ENCODE measurements around the gene CCR9. TPM values are rescaled to one million over a fixed set of nuclear protein-coding genes. Genes with fewer than 3 reads are reported as not detected.

Gene CCR9
- total RNA-seq, 1 experiment from 2014 or later, result not detected

- H3K27ac ChIP-seq (ENCODE audit: low read depth, low read length, poor library complexity, severe bottlenecking), result no peak overlapping the region
- H3K9me3 ChIP-seq (ENCODE audit: low read depth, low read length, poor library complexity, severe bottlenecking), result no peaks in the 10 kb centered on the region
- DNase-seq (ENCODE audit: low spot score), result no peak
- H3K4me3 ChIP-seq (ENCODE audit: low read depth, low read length, poor library complexity, severe bottlenecking), result no peak overlapping the region
- H3K27me3 ChIP-seq (replicated peaks; ENCODE audit: insufficient read depth, low read depth, low read length, poor library complexity), result no peaks in the 10 kb centered on the region
- no TSS peak for BruUV-seq (replicated peaks)
- POLR2A ChIA-PET (ENCODE audit: low non-redundant PET), result no interaction called here
- CTCF ChIA-PET, result no interaction called here
- no peaks in the 10 kb centered on the region for H3K36me3 ChIP-seq (ENCODE audit: insufficient read depth, low read length, poor library complexity, severe bottlenecking)
- H3K4me1 ChIP-seq (ENCODE audit: insufficient read depth, low read length, poor library complexity, severe bottlenecking), result no peaks in the 10 kb centered on the region
- intact Hi-C loops (cut with micrococcal nuclease; ENCODE audit: unreplicated experiment), result no loop called here
- TF ChIP-seq, protein P1, sequence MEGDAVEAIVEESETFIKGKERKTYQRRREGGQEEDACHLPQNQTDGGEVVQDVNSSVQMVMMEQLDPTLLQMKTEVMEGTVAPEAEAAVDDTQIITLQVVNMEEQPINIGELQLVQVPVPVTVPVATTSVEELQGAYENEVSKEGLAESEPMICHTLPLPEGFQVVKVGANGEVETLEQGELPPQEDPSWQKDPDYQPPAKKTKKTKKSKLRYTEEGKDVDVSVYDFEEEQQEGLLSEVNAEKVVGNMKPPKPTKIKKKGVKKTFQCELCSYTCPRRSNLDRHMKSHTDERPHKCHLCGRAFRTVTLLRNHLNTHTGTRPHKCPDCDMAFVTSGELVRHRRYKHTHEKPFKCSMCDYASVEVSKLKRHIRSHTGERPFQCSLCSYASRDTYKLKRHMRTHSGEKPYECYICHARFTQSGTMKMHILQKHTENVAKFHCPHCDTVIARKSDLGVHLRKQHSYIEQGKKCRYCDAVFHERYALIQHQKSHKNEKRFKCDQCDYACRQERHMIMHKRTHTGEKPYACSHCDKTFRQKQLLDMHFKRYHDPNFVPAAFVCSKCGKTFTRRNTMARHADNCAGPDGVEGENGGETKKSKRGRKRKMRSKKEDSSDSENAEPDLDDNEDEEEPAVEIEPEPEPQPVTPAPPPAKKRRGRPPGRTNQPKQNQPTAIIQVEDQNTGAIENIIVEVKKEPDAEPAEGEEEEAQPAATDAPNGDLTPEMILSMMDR (conservative IDR thresholded peaks at IDR 0.05; ENCODE audit: low read depth, low read length), result no peak
- no peak for TF ChIP-seq EZH2 (IDR thresholded peaks at IDR 0.05; ENCODE audit: borderline replicate concordance, low read depth, low read length, poor library complexity, severe bottlenecking)
Observed at GRCh38 chr3:45948311-45948781, 62.0 kb downstream of the CCR9 start.

DNA sequence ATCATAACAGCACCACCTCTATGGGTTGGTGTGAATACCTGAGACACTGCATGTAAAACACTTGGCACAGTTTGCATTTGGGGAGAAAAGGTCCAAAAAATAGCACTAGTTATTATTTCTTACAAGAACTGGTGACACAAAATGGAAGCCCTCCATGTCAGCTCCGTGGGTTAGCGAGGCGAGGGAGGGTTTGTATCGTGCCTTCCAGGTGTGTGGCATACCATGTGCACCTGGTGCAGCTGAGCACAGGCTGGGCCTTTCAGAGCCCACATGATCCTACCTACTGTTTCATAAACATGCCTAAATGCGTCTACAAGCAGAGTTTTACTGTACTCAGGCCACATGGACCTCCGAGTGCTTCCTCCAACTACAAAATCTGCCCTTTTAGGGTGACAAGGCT lies 62.5 kb downstream of the CCR9 start:
- Histone ChIP-seq H3K4me1 (ENCODE audit: insufficient read depth, low read length, poor library complexity, severe bottlenecking) (no peaks in the 10 kb centered on the region), H3K27ac (ENCODE audit: low read depth, low read length, poor library complexity, severe bottlenecking) (no peak overlapping the region), H3K4me3 (ENCODE audit: low read depth, low read length, poor library complexity, severe bottlenecking) (no peak overlapping the region), H3K36me3 (ENCODE audit: insufficient read depth, low read length, poor library complexity, severe bottlenecking) (no peaks in the 10 kb centered on the region), H3K9me3 (ENCODE audit: low read depth, low read length, poor library complexity, severe bottlenecking) (no peaks in the 10 kb centered on the region), H3K27me3 (replicated peaks; ENCODE audit: insufficient read depth, low read depth, low read length, poor library complexity) (no peaks in the 10 kb centered on the region)
- POLR2A ChIA-PET (ENCODE audit: low non-redundant PET), result no interaction called here
- DNase-seq (ENCODE audit: low spot score), result no peak
- no TSS peak for BruUV-seq (replicated peaks)
- CTCF ChIA-PET, result no interaction called here
- intact Hi-C loops (cut with micrococcal nuclease; ENCODE audit: unreplicated experiment), result no loop called here
- TF ChIP-seq, protein P1 (conservative IDR thresholded peaks at IDR 0.05; ENCODE audit: low read depth, low read length), result no peak
- TF ChIP-seq EZH2 (IDR thresholded peaks at IDR 0.05; ENCODE audit: borderline replicate concordance, low read depth, low read length, poor library complexity, severe bottlenecking), result no peak

GRCh38 chr3:45949432-45949831 lies 63.1 kb downstream of the CCR9 start:
- Histone ChIP-seq H3K27ac (ENCODE audit: low read depth, low read length, poor library complexity, severe bottlenecking) (no peak overlapping the region), H3K27me3 (replicated peaks; ENCODE audit: insufficient read depth, low read depth, low read length, poor library complexity) (no peaks in the 10 kb centered on the region), H3K4me3 (ENCODE audit: low read depth, low read length, poor library complexity, severe bottlenecking) (no peak overlapping the region), H3K4me1 (ENCODE audit: insufficient read depth, low read length, poor library complexity, severe bottlenecking) (no peaks in the 10 kb centered on the region), H3K9me3 (ENCODE audit: low read depth, low read length, poor library complexity, severe bottlenecking) (no peaks in the 10 kb centered on the region), H3K36me3 (ENCODE audit: insufficient read depth, low read length, poor library complexity, severe bottlenecking) (peaks cover 2% of the 10 kb centered on the region)
- TF ChIP-seq, protein P1 (conservative IDR thresholded peaks at IDR 0.05; ENCODE audit: low read depth, low read length), result no peak
- TF ChIP-seq EZH2 (IDR thresholded peaks at IDR 0.05; ENCODE audit: borderline replicate concordance, low read depth, low read length, poor library complexity, severe bottlenecking), result no peak
- BruUV-seq (replicated peaks), result no TSS peak
- no peak for DNase-seq (ENCODE audit: low spot score)
- ChIA-PET CTCF (no interaction called here), POLR2A (ENCODE audit: low non-redundant PET) (no interaction called here)
- intact Hi-C loops (cut with micrococcal nuclease; ENCODE audit: unreplicated experiment), result no loop called here

Measured in A673 (cell line).